ENCODE results near the gene FSD2.

FSD2 gene

DNA sequence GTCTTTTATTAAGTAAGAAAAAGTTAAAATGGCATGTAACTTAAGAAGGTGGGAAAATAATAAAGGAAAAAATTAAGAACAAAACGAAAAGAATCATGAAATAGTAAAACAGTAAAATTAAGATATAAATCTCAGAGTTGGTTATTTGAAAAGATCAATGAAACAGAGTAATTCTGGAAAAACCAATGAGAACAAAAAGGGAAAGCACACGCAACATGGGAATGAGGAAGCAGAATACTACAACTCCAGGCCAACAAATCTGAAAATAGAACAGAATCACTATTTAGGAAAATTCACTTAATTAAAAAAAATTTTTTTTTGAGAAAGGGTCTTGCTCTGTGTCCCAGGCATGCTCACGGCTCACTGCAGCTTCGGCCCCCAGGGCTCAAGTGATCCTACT lies 34.3 kb upstream of the FSD2 start:
- peaks cover 26% of the 10 kb centered on the region for H3K79me1 ChIP-seq (replicated peaks; ENCODE audit: low read length, poor library complexity, severe bottlenecking)
- no peak overlapping the region for H4K8ac ChIP-seq (ENCODE audit: low read length)
- no peak overlapping the region for H3K23ac ChIP-seq (ENCODE audit: low read length in 2 of 2)
- H3K18ac ChIP-seq (ENCODE audit: low read depth in 1 of 2, low read length in 2 of 2) = no peak overlapping the region
- H2BK5ac ChIP-seq (ENCODE audit: low read depth, low read length, poor library complexity, severe bottlenecking) = no peak overlapping the region
- H2BK15ac ChIP-seq (ENCODE audit: low read depth, poor library complexity, severe bottlenecking) = no peak overlapping the region
- H3K9me3 ChIP-seq (ENCODE audit: control insufficient read depth, low read length) = no peaks in the 10 kb centered on the region
- no peak overlapping the region for H3K9ac ChIP-seq (ENCODE audit: low read length)
- peaks cover 3% of the 10 kb centered on the region for H3K4me1 ChIP-seq (ENCODE audit: control insufficient read depth, insufficient read depth, low read depth, low read length)
- H3K4ac ChIP-seq (ENCODE audit: low read depth in 1 of 2, low read length in 2 of 2) = no peak overlapping the region
- 100% methylated on average over 3 of the region's 4 CpGs for WGBS
- H3K4me3 ChIP-seq (ENCODE audit: insufficient read depth in 1 of 2, low read depth in 1 of 2, low read length in 2 of 2) = no peak overlapping the region
- H4K91ac ChIP-seq (ENCODE audit: low read length) = no peak overlapping the region
- H2BK12ac ChIP-seq (ENCODE audit: low read length in 2 of 2) = no peak overlapping the region
- H2AK5ac ChIP-seq (ENCODE audit: low read length, severe bottlenecking) = no peak overlapping the region
- H3K36me3 ChIP-seq (ENCODE audit: control insufficient read depth in 1 of 2, insufficient read depth in 2 of 2, low read depth in 1 of 2, low read length in 2 of 2) = peaks cover 31 to 35% of the 10 kb centered on the region in 2 experiments
- H2AFZ ChIP-seq (ENCODE audit: low read depth, low read length) = no peak overlapping the region
- H2BK120ac ChIP-seq (ENCODE audit: low read depth, low read length) = no peak overlapping the region
- no peak overlapping the region for H3K14ac ChIP-seq (ENCODE audit: low read length in 2 of 2)
- H3K4me2 ChIP-seq (ENCODE audit: low read length, poor library complexity, severe bottlenecking) = no peak overlapping the region
- DNase-seq = no peak
- H3K27ac ChIP-seq (ENCODE audit: low read length, poor library complexity, severe bottlenecking) = no peak overlapping the region
- H3K27me3 ChIP-seq (ENCODE audit: control insufficient read depth in 1 of 2, insufficient read depth in 1 of 2, low read length in 2 of 2) = no peaks in the 10 kb centered on the region

DNA sequence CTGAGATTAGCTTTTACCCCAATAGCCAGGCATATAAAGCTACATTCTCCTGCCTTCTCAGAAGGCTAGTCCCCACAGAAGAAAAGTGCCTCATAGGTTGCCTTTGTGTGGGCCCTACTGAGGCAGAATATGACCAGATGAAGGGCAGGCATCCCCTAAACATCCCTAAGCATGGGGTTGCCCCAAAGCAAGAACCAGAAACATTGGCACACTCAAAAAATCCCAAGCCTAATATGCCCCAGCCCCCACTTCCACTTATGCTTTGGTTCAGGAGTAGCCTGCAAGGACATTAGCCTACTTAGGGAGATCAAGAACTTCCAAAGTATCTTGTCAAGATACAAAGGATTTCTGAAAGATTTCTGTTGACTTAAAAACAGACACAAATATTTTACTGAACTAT lies 33.3 kb upstream of the FSD2 start:
- Histone ChIP-seq H2BK12ac (ENCODE audit: low read length in 2 of 2) (no peak overlapping the region), H3K27ac (ENCODE audit: low read length, poor library complexity, severe bottlenecking) (no peak overlapping the region), H2BK15ac (ENCODE audit: low read depth, poor library complexity, severe bottlenecking) (no peak overlapping the region), H4K91ac (ENCODE audit: low read length) (no peak overlapping the region), H3K27me3 (ENCODE audit: control insufficient read depth in 1 of 2, insufficient read depth in 1 of 2, low read length in 2 of 2) (no peaks in the 10 kb centered on the region), H2BK120ac (ENCODE audit: low read depth, low read length) (no peak overlapping the region), H3K14ac (ENCODE audit: low read length in 2 of 2) (no peak overlapping the region), H3K36me3 (ENCODE audit: control insufficient read depth in 1 of 2, insufficient read depth in 2 of 2, low read depth in 1 of 2, low read length in 2 of 2) (peaks cover 34 to 45% of the 10 kb centered on the region in 2 experiments), H3K79me1 (replicated peaks; ENCODE audit: low read length, poor library complexity, severe bottlenecking) (peaks cover 28% of the 10 kb centered on the region), H3K9me3 (ENCODE audit: control insufficient read depth, low read length) (no peaks in the 10 kb centered on the region), H3K4me2 (ENCODE audit: low read length, poor library complexity, severe bottlenecking) (no peak overlapping the region), H3K9ac (ENCODE audit: low read length) (no peak overlapping the region), H3K23ac (ENCODE audit: low read length in 2 of 2) (no peak overlapping the region), H3K18ac (ENCODE audit: low read depth in 1 of 2, low read length in 2 of 2) (no peak overlapping the region), H3K4ac (ENCODE audit: low read depth in 1 of 2, low read length in 2 of 2) (no peak overlapping the region), H2AFZ (ENCODE audit: low read depth, low read length) (no peak overlapping the region), H3K4me3 (ENCODE audit: insufficient read depth in 1 of 2, low read depth in 1 of 2, low read length in 2 of 2) (no peak overlapping the region), H4K8ac (ENCODE audit: low read length) (no peak overlapping the region), H2AK5ac (ENCODE audit: low read length, severe bottlenecking) (no peak overlapping the region), H2BK5ac (ENCODE audit: low read depth, low read length, poor library complexity, severe bottlenecking) (no peak overlapping the region), H3K4me1 (ENCODE audit: control insufficient read depth, insufficient read depth, low read depth, low read length) (peaks cover 4% of the 10 kb centered on the region)
- no peak for DNase-seq

DNA sequence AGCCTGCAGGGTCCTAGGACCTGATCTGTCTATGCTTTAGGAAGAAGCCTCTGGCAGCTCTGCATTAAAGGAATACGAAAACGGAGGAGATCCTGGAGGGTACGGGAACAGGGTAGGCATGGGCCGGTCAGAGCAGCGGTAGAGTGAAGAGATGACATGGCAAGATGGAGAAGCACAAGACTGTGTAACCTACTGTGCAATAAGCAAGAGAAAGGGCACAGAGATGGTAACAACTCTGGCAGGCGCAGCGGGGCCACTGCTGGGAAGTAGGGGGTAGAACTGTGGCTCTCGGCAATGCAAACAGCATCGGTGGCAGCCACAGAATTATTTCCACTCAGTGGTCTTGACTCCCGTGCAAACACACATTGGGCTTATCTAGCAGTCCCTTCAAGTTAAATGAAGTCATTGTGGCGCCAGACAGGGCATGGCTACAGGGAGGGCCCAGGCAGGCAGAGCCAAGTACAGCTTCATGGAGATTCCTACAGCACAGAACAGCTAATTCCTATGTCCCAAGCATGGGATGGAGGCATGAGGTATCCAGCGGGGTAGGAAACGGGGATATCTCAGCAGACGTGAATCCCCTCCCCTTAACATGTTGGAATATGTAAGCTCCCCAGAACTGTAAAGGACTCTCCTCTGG lies 32.3 kb upstream of the FSD2 start:
- H3K36me3 ChIP-seq (ENCODE audit: control insufficient read depth in 1 of 2, insufficient read depth in 2 of 2, low read depth in 1 of 2, low read length in 2 of 2) = peaks cover 42 to 50% of the 10 kb centered on the region in 2 experiments
- no peaks in the 10 kb centered on the region for H3K27me3 ChIP-seq (ENCODE audit: control insufficient read depth in 1 of 2, insufficient read depth in 1 of 2, low read length in 2 of 2)
- H3K14ac ChIP-seq (ENCODE audit: low read length in 2 of 2) = no peak overlapping the region
- H3K4me3 ChIP-seq (ENCODE audit: insufficient read depth in 1 of 2, low read depth in 1 of 2, low read length in 2 of 2) = no peak overlapping the region
- no peak overlapping the region for H4K91ac ChIP-seq (ENCODE audit: low read length)
- H3K27ac ChIP-seq (ENCODE audit: low read length, poor library complexity, severe bottlenecking) = no peak overlapping the region
- no peak overlapping the region for H2BK120ac ChIP-seq (ENCODE audit: low read depth, low read length)
- H2AK5ac ChIP-seq (ENCODE audit: low read length, severe bottlenecking) = no peak overlapping the region
- no peak overlapping the region for H3K23ac ChIP-seq (ENCODE audit: low read length in 2 of 2)
- H3K4ac ChIP-seq (ENCODE audit: low read depth in 1 of 2, low read length in 2 of 2) = no peak overlapping the region
- no peak overlapping the region for H3K18ac ChIP-seq (ENCODE audit: low read depth in 1 of 2, low read length in 2 of 2)
- DNase-seq = no peak
- H3K9me3 ChIP-seq (ENCODE audit: control insufficient read depth, low read length) = no peaks in the 10 kb centered on the region
- H2BK5ac ChIP-seq (ENCODE audit: low read depth, low read length, poor library complexity, severe bottlenecking) = no peak overlapping the region
- no peak overlapping the region for H3K4me2 ChIP-seq (ENCODE audit: low read length, poor library complexity, severe bottlenecking)
- peaks cover 29% of the 10 kb centered on the region for H3K79me1 ChIP-seq (replicated peaks; ENCODE audit: low read length, poor library complexity, severe bottlenecking)
- no peak overlapping the region for H2AFZ ChIP-seq (ENCODE audit: low read depth, low read length)
- H2BK15ac ChIP-seq (ENCODE audit: low read depth, poor library complexity, severe bottlenecking) = no peak overlapping the region
- H3K9ac ChIP-seq (ENCODE audit: low read length) = no peak overlapping the region
- H2BK12ac ChIP-seq (ENCODE audit: low read length in 2 of 2) = no peak overlapping the region
- H3K4me1 ChIP-seq (ENCODE audit: control insufficient read depth, insufficient read depth, low read depth, low read length) = peaks cover 6% of the 10 kb centered on the region
- 99% methylated on average over 11 of the region's 14 CpGs for WGBS
- H4K8ac ChIP-seq (ENCODE audit: low read length) = no peak overlapping the region

- Histone ChIP-seq H2BK120ac (ENCODE audit: low read depth, low read length) (no peak overlapping the region), H3K4me1 (ENCODE audit: control insufficient read depth, insufficient read depth, low read depth, low read length) (peaks cover 14% of the 10 kb centered on the region), H3K36me3 (ENCODE audit: control insufficient read depth in 1 of 2, insufficient read depth in 2 of 2, low read depth in 1 of 2, low read length in 2 of 2) (peaks cover 44 to 75% of the 10 kb centered on the region in 2 experiments), H3K9me3 (ENCODE audit: control insufficient read depth, low read length) (no peaks in the 10 kb centered on the region), H4K8ac (ENCODE audit: low read length) (no peak overlapping the region), H3K23ac (ENCODE audit: low read length in 2 of 2) (no peak overlapping the region), H2AK5ac (ENCODE audit: low read length, severe bottlenecking) (no peak overlapping the region), H3K27me3 (ENCODE audit: control insufficient read depth in 1 of 2, insufficient read depth in 1 of 2, low read length in 2 of 2) (no peaks in the 10 kb centered on the region), H3K79me1 (replicated peaks; ENCODE audit: low read length, poor library complexity, severe bottlenecking) (peaks cover 29% of the 10 kb centered on the region), H3K4me2 (ENCODE audit: low read length, poor library complexity, severe bottlenecking) (no peak overlapping the region), H3K18ac (ENCODE audit: low read depth in 1 of 2, low read length in 2 of 2) (no peak overlapping the region), H3K27ac (ENCODE audit: low read length, poor library complexity, severe bottlenecking) (no peak overlapping the region), H4K91ac (ENCODE audit: low read length) (no peak overlapping the region), H2BK5ac (ENCODE audit: low read depth, low read length, poor library complexity, severe bottlenecking) (no peak overlapping the region), H3K4me3 (ENCODE audit: insufficient read depth in 1 of 2, low read depth in 1 of 2, low read length in 2 of 2) (no peak overlapping the region), H3K9ac (ENCODE audit: low read length) (no peak overlapping the region), H3K14ac (ENCODE audit: low read length in 2 of 2) (no peak overlapping the region), H3K4ac (ENCODE audit: low read depth in 1 of 2, low read length in 2 of 2) (no peak overlapping the region), H2AFZ (ENCODE audit: low read depth, low read length) (no peak overlapping the region), H2BK12ac (ENCODE audit: low read length in 2 of 2) (no peak overlapping the region), H2BK15ac (ENCODE audit: low read depth, poor library complexity, severe bottlenecking) (no peak overlapping the region)
- DNase-seq = no peak
- over 99% methylated on average over 7 of the region's 7 CpGs for WGBS
Observed at GRCh38 chr15:82835391-82835917, 29.6 kb upstream of the FSD2 start.

Measured in mesenchymal stem cell (in vitro differentiated cells and primary cell).